ENCODE results near the gene ADA. TPM values are rescaled to one million over a fixed set of nuclear protein-coding genes. Genes with fewer than 3 reads are reported as not detected.

Gene ADA
- polyA plus RNA-seq, 1 donor from 2014 or later: 0.56 TPM

GRCh38 chr20:44637042-44637441, 14.5 kb downstream of the ADA start:
- TF ChIP-seq, protein P1, sequence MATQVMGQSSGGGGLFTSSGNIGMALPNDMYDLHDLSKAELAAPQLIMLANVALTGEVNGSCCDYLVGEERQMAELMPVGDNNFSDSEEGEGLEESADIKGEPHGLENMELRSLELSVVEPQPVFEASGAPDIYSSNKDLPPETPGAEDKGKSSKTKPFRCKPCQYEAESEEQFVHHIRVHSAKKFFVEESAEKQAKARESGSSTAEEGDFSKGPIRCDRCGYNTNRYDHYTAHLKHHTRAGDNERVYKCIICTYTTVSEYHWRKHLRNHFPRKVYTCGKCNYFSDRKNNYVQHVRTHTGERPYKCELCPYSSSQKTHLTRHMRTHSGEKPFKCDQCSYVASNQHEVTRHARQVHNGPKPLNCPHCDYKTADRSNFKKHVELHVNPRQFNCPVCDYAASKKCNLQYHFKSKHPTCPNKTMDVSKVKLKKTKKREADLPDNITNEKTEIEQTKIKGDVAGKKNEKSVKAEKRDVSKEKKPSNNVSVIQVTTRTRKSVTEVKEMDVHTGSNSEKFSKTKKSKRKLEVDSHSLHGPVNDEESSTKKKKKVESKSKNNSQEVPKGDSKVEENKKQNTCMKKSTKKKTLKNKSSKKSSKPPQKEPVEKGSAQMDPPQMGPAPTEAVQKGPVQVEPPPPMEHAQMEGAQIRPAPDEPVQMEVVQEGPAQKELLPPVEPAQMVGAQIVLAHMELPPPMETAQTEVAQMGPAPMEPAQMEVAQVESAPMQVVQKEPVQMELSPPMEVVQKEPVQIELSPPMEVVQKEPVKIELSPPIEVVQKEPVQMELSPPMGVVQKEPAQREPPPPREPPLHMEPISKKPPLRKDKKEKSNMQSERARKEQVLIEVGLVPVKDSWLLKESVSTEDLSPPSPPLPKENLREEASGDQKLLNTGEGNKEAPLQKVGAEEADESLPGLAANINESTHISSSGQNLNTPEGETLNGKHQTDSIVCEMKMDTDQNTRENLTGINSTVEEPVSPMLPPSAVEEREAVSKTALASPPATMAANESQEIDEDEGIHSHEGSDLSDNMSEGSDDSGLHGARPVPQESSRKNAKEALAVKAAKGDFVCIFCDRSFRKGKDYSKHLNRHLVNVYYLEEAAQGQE (IDR thresholded peaks at IDR 0.05; ENCODE audit: borderline replicate concordance): no peak
- TF ChIP-seq SMC3 (conservative IDR thresholded peaks at IDR 0.05; ENCODE audit: poor library complexity): no peak
- TF ChIP-seq, protein P2, sequence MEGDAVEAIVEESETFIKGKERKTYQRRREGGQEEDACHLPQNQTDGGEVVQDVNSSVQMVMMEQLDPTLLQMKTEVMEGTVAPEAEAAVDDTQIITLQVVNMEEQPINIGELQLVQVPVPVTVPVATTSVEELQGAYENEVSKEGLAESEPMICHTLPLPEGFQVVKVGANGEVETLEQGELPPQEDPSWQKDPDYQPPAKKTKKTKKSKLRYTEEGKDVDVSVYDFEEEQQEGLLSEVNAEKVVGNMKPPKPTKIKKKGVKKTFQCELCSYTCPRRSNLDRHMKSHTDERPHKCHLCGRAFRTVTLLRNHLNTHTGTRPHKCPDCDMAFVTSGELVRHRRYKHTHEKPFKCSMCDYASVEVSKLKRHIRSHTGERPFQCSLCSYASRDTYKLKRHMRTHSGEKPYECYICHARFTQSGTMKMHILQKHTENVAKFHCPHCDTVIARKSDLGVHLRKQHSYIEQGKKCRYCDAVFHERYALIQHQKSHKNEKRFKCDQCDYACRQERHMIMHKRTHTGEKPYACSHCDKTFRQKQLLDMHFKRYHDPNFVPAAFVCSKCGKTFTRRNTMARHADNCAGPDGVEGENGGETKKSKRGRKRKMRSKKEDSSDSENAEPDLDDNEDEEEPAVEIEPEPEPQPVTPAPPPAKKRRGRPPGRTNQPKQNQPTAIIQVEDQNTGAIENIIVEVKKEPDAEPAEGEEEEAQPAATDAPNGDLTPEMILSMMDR (IDR thresholded peaks at IDR 0.05; ENCODE audit: poor library complexity, severe bottlenecking): no peak
- no peak for TF ChIP-seq EZH2 (IDR thresholded peaks at IDR 0.05; ENCODE audit: borderline replicate concordance, insufficient read depth, low read length, poor library complexity, severe bottlenecking)
- TF ChIP-seq EP300 (conservative IDR thresholded peaks at IDR 0.05; ENCODE audit: poor library complexity, severe bottlenecking): no peak
- no peak for TF ChIP-seq POLR2AphosphoS5 (IDR thresholded peaks at IDR 0.05)
- Histone ChIP-seq H3K4me3 (ENCODE audit: low read length) (no peak overlapping the region), H3K27ac (ENCODE audit: low read length) (no peak overlapping the region), H3F3A (ENCODE audit: insufficient read depth, low read length, poor library complexity, severe bottlenecking) (no peaks in the 10 kb centered on the region), H3K9me2 (ENCODE audit: insufficient read depth, low read length) (no peaks in the 10 kb centered on the region), H4K20me1 (ENCODE audit: insufficient read depth) (no peaks in the 10 kb centered on the region), H3K4me2 (ENCODE audit: low read length) (no peak overlapping the region), H3K9me3 (ENCODE audit: low read length) (no peaks in the 10 kb centered on the region), H3K9ac (ENCODE audit: low read length) (no peak overlapping the region), H3K79me2 (replicated peaks; ENCODE audit: insufficient read depth, low read length) (no peaks in the 10 kb centered on the region), H3K36me3 (ENCODE audit: insufficient read depth, low read length) (no peaks in the 10 kb centered on the region), H2AFZ (ENCODE audit: low read depth, low read length) (no peak overlapping the region), H3K27me3 (ENCODE audit: insufficient read depth, low read depth, low read length) (no peaks in the 10 kb centered on the region)

- Histone ChIP-seq H3K9ac (ENCODE audit: low read length) (no peak overlapping the region), H3K79me2 (replicated peaks; ENCODE audit: insufficient read depth, low read length) (no peaks in the 10 kb centered on the region), H3K9me3 (ENCODE audit: low read length) (no peaks in the 10 kb centered on the region), H3K4me2 (ENCODE audit: low read length) (no peak overlapping the region), H3K27ac (ENCODE audit: low read length) (no peak overlapping the region), H3F3A (ENCODE audit: insufficient read depth, low read length, poor library complexity, severe bottlenecking) (no peaks in the 10 kb centered on the region), H2AFZ (ENCODE audit: low read depth, low read length) (no peak overlapping the region), H3K36me3 (ENCODE audit: insufficient read depth, low read length) (no peaks in the 10 kb centered on the region), H3K27me3 (ENCODE audit: insufficient read depth, low read depth, low read length) (no peaks in the 10 kb centered on the region), H3K4me3 (ENCODE audit: low read length) (no peak overlapping the region), H4K20me1 (ENCODE audit: insufficient read depth) (no peaks in the 10 kb centered on the region), H3K9me2 (ENCODE audit: insufficient read depth, low read length) (no peaks in the 10 kb centered on the region)
- TF ChIP-seq POLR2AphosphoS5 (IDR thresholded peaks at IDR 0.05) (no peak), EZH2 (IDR thresholded peaks at IDR 0.05; ENCODE audit: borderline replicate concordance, insufficient read depth, low read length, poor library complexity, severe bottlenecking) (no peak), TAF1 (IDR thresholded peaks at IDR 0.05; ENCODE audit: low read depth) (no peak), MXI1 (conservative IDR thresholded peaks at IDR 0.05; ENCODE audit: poor library complexity, severe bottlenecking) (no peak)
- TF ChIP-seq, protein P1 (IDR thresholded peaks at IDR 0.05; ENCODE audit: borderline replicate concordance): no peak
- TF ChIP-seq, protein P2 (IDR thresholded peaks at IDR 0.05; ENCODE audit: poor library complexity, severe bottlenecking): no peak
Measured at GRCh38 chr20:44635877-44636276, 15.6 kb downstream of the ADA start.

Measured in neural cell (in vitro differentiated cells).